Amygdala (tissue), 56 donors: Measurements from ENCODE around the gene NUP153.
"Not testable (repeated sequence)": the region's sequence is repeated elsewhere in the genome, so short reads cannot be mapped to it uniquely, and the experiment has no call there.

Experiments
- DNase-seq, 56 donors: peaks; one replicate each; lab custom pipeline; 2025; lab: John Stamatoyannopoulos, UW

The NUP153 gene

GRCh38 chr6:17621003-17621402, 85.7 kb downstream of the NUP153 start:
- DNase-seq: no peak

- no peak for DNase-seq
Observed at GRCh38 chr6:17615794-17616193, 90.9 kb downstream of the NUP153 start.

DNA sequence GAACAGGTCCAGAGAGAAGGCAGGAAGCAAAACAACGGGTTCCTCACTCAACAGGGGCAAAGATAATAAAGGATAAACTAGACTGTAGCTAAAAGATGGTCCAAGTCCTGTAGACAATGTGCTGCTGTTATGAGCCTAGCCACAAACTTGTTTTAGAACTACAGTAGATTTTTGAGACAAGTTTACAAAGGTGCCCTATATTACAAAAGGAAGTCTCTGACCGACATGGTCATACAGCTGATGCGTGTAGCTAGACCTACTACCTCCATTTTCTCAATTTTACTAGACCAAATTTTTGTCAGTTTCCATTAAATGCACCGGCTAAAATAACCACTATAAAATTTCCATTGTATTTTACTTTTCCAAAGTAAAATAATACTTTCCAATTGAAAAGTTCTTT, 94.7 kb downstream of the NUP153 start:
- no peak for DNase-seq

DNA sequence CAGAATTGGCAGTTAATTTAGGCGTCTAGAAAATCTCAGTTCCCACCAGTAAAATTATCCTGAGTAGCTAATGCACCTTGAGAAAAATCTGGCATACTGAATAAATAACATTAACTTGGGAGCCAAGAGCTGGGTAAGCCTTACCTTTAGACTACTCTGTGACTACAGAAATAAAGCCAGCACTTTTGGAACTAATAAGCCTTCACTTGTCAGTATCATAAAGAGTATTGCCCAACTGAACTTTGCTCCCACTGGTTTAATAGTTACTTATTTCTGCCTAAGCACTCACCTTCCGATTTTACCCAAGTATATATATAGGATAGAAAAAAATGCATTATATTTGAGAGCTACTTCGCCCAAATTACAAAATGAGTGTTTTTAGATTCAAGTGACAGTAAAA, 95.9 kb downstream of the NUP153 start:
- DNase-seq: no peak

GRCh38 chr6:17606606-17607005, 100.1 kb downstream of the NUP153 start:
- no peak for DNase-seq

DNA sequence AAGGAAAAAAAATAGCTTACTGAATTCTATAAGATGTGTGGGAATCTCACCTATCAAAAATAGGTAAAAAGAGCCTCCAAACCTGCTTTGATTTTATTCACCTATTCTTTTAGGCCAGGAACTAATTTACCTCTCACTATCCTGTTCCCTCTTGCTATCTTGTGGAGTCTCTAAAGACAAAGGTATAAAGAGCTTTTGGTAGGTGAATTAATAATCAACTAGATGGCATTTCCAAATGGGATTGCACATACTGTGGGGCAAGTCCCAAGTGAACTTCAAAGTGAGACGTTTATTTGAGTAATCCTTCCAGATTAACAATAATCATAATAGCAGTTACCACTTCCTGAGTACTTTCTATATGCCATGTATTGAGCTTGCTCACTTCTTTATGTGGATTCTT, 103.8 kb downstream of the NUP153 start:
- DNase-seq: no peak

DNA sequence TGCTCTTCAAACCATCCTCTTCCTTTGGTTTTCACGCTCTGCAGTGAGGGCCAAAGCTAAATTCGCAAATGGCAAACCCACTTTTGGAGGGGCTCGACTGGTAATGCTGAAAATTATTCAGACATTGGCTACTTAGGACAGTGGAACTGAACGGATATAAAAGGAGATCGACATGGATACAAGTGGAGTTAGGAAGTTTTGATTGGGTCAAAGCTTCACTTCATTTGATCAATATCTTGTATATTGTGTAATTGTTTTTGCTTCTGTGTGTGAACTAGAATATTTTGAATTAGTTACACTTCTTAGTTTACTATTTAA, 105.4 kb downstream of the NUP153 start:
- no peak for DNase-seq

- peak in 36 of 56 donors; percentile 16 to 74 (median 46) for DNase-seq
Observed at GRCh38 chr6:17600527-17601385, 106.0 kb downstream of the NUP153 start.

- DNase-seq: peak; percentile 62 to 98 (median 92)
Observed at GRCh38 chr6:17599877-17600526, 106.7 kb downstream of the NUP153 start, which contains the start of gene FAM8A1. FAM8A1 (plus strand) TSS chr6:17600302; CDS start chr6:17600410, 108 bp downstream.

- DNase-seq: no peak
Observed at GRCh38 chr6:17596085-17596484, 110.6 kb downstream of the NUP153 start.

DNA sequence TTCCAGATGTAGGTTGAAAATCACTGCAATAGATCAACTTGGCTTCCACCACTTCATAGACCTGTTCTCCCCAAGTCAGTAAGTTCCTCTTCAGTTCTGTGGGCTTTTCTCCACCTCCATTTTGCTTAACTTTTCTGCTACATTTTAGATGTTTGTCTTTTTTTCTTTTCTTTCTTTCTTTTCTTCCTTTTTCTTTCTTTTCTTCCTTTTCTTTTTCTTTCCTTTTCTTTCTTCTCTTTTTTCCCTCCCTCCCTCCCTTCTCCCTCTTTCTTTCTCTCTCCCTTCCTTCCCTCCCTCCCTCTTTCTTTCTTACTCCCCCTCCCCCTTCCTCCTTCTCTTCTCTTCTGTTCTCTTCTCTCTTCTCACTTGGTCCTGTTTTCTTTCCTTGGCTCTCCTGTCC, 113.5 kb downstream of the NUP153 start:
- no peak for DNase-seq

DNA sequence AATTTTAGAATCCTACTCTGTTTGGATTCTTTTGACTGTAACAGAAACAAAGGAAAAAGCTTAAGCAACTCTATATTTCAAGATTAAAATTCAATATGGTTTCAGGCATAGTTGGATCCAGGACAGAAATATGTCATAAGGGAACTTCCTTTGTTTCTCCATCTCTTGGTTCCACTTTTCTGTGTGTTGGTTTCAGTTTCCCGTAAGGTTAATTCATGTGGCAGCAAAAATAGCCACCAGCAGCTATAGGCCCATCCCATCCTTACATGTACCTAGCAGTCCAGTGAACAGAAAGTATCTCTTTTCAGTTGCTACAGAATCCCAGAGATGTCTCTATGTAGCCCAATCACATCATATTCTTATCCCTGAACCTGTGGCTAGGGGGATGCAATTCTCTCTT, 115.4 kb downstream of the NUP153 start:
- no peak for DNase-seq

DNA sequence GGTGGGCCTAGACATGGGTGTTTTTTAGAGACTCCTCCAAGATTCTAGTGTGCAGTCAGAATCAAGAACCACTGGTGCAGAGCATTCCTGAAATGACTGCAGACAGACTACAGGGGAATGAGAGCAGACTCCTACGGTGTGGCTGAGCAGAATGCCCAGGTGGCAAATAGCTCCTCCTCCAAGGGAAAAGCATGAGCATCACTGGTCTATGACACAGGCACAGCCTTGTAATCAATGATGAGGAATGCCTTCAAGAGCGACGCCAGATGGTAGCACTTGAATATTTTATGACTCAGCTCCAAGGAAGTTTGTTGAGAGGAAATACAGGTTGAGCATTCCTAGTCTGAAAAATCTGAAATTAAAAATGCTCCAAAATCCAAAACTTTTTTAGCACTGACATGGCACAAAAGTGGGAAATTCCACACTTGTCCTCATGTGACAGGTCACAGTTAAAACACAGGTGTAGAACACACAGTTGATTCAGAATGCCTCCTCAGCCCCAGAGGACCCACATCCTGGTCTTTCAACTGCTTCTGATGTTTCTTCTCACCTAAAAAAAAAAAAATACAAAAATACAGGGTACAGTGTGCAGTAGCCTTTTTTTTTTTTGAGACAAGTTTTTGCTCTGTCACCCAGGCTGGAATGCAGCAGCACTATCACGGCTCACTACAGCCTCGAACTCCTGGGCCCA, 117.2 kb downstream of the NUP153 start:
- DNase-seq: peak in 6 of 56 donors; percentile 4 to 17 (median 8)

DNA sequence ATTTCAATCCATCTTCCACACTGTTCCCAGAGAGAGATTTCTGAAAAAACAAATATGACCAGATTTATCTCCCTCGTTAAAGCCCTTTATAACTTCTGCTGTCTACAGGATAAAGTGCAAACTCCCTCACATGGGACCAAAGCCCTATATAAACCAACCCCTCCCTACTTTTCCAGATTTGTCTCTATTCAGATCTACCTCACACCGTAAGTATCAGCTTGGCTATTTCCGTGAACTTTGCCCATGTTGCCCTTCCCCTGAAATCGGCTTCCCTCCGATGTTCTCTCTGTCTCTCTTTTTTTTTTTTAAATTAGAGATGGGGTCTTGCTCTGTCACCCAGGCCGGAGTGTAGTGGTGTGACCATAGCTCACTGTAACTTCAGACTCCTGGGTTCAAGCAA, 118.7 kb downstream of the NUP153 start:
- no peak for DNase-seq

- not testable (repeated sequence) for DNase-seq
Observed at GRCh38 chr6:17586623-17587022, 120.1 kb downstream of the NUP153 start.

- DNase-seq: peak in 3 of 56 donors; percentile 4 to 18 (median 8)
Observed at GRCh38 chr6:17585766-17586490, 120.8 kb downstream of the NUP153 start.

GRCh38 chr6:17584241-17584803, 122.4 kb downstream of the NUP153 start:
- peak in 22 of 56 donors; percentile 1 to 68 (median 18) for DNase-seq

- DNase-seq: peak in 1 of 56 donors; percentile 45
Observed at GRCh38 chr6:17583811-17584210, 122.9 kb downstream of the NUP153 start.

DNA sequence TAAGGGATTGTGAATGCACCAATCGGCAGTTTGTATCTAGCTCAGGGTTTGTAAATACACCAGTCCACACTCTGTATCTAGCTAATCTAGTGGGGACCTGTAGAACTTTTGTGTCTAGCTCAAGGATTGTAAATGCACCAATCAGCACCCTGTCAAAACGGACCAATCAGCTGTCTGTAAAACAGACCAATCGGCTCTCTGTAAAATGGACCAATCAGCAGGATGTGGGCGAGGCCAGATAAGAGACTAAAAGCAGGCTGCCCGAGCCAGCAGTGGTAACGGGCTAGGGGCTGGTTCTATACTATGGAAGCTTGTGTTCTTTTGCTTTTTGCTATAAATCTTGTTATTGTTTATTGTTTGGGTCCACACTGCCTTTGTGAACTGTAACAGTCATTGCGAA, 125.4 kb downstream of the NUP153 start:
- DNase-seq: not testable (repeated sequence)

GRCh38 chr6:17580518-17581048, 126.1 kb downstream of the NUP153 start:
- peak in 20 of 56 donors; percentile 4 to 56 (median 16) for DNase-seq
